WTC11 (cell line): ENCODE data around the gene SMAD3. TPM values are rescaled to one million over a fixed set of nuclear protein-coding genes. Genes with fewer than 3 reads are reported as not detected.
A peak's percentile ranks its signal among the peaks of the same experiment; 100 is the strongest.

Experiments used
- ATAC-seq: fragments of 200-7000 bp; cut with Tn5 transposase; 2 replicates; pipeline ENCODE4 v1.10.0; 2021; ENCODE audit warnings: mild to moderate bottlenecking, moderate library complexity
- CTCF ChIA-PET: fragments of 300-600 bp; sonication (Branson Sonifier 250); formaldehyde crosslinking; loops from one replicate; lab custom pipeline; 2021; ENCODE audit warnings: antibody characterized with exemption; lab: Charles Lee
- POLR2A ChIA-PET: fragments of 350-600 bp; sonication (Branson Sonifier 250); formaldehyde crosslinking; loops from one replicate; lab custom pipeline; 2021; ENCODE audit warnings: antibody characterized with exemption; lab: Charles Lee
- DNase-seq: peaks from one replicate; pipeline ENCODE4 v3.0.0; 2021; ENCODE audit warnings: low spot score
- H3K27ac Mint-ChIP-seq: 2 replicates; pipeline ENCODE4 v1.8.0; 2021; ENCODE audit warnings: mixed read lengths
- H3K27me3 Mint-ChIP-seq: 2 replicates; pipeline ENCODE4 v1.8.0; 2021; ENCODE audit warnings: low read depth, mild to moderate bottlenecking, moderate library complexity, mixed read lengths
- H3K36me3 Mint-ChIP-seq: 2 replicates; pipeline ENCODE4 v1.8.0; 2021; ENCODE audit warnings: mixed read lengths
- H3K4me1 Mint-ChIP-seq: 2 replicates; pipeline ENCODE4 v1.8.0; 2022; ENCODE audit warnings: mixed read lengths
- H3K4me3 Mint-ChIP-seq: 2 replicates; pipeline ENCODE4 v1.8.0; 2021; ENCODE audit warnings: mild to moderate bottlenecking, moderate library complexity, mixed read lengths
- H3K9me3 Mint-ChIP-seq: 2 replicates; pipeline ENCODE4 v1.8.0; 2021; ENCODE audit warnings: mixed read lengths
- AR ChIP-seq: fragments of 250-450 bp; sonication (Bioruptor Pico); IDR thresholded peaks from 2 replicates; pipeline ENCODE4 v1.9.0; 2021; ENCODE audit warnings: mild to moderate bottlenecking
- CREM ChIP-seq: sonication (generic); formaldehyde crosslinking; IDR thresholded peaks from 2 replicates; pipeline ENCODE4 v1.8.1; 2022; ENCODE audit warnings: mild to moderate bottlenecking, missing genetic modification reagents, moderate library complexity
- EMX1 ChIP-seq: fragments of 250-450 bp; sonication (Bioruptor Pico); IDR thresholded peaks from 2 replicates; pipeline ENCODE4 v1.8.0; 2021; ENCODE audit warnings: mild to moderate bottlenecking
- ERG ChIP-seq: fragments of 250-450 bp; sonication (Bioruptor Pico); IDR thresholded peaks from 2 replicates; pipeline ENCODE4 v1.8.0; 2021; ENCODE audit warnings: mild to moderate bottlenecking
- ESRRA ChIP-seq: sonication (generic); formaldehyde crosslinking; IDR thresholded peaks from 2 replicates; pipeline ENCODE4 v1.8.1; 2022; ENCODE audit warnings: mild to moderate bottlenecking, missing genetic modification reagents, borderline replicate concordance
- FOXP1 ChIP-seq: sonication (generic); formaldehyde crosslinking; IDR thresholded peaks from 2 replicates; pipeline ENCODE4 v1.8.0; 2022; ENCODE audit warnings: missing genetic modification reagents, mild to moderate bottlenecking, moderate library complexity, borderline replicate concordance
- FOXP4 ChIP-seq: sonication (generic); formaldehyde crosslinking; IDR thresholded peaks from 2 replicates; pipeline ENCODE4 v1.8.0; 2022; ENCODE audit warnings: mild to moderate bottlenecking, missing genetic modification reagents
- RELA ChIP-seq: sonication (generic); formaldehyde crosslinking; IDR thresholded peaks from 2 replicates; pipeline ENCODE4 v1.8.1; 2022; ENCODE audit warnings: missing genetic modification reagents, mild to moderate bottlenecking, borderline replicate concordance
- SP1 ChIP-seq: sonication (generic); formaldehyde crosslinking; conservative IDR thresholded peaks from 2 replicates; pipeline ENCODE4 v1.8.1; 2022; ENCODE audit warnings: missing genetic modification reagents
- TCF7 ChIP-seq: sonication (generic); formaldehyde crosslinking; IDR thresholded peaks from 2 replicates; pipeline ENCODE4 v1.8.0; 2022; ENCODE audit warnings: mild to moderate bottlenecking, low read depth, missing genetic modification reagents, moderate library complexity
- TEAD1 ChIP-seq: sonication (generic); formaldehyde crosslinking; IDR thresholded peaks from 2 replicates; pipeline ENCODE4 v1.8.0; 2022; ENCODE audit warnings: mild to moderate bottlenecking, missing genetic modification reagents
- TP53 ChIP-seq: sonication (generic); formaldehyde crosslinking; IDR thresholded peaks from 2 replicates; pipeline ENCODE4 v1.8.1; 2023; ENCODE audit warnings: mild to moderate bottlenecking, missing genetic modification reagents
- total RNA-seq: library from RNA; stranded (reverse); gene quantifications from 3 replicates; pipeline ENCODE4 v1.2.3, GENCODE V29; 2021
- TF ChIP-seq, protein P1 (sequence below): sonication (generic); formaldehyde crosslinking; IDR thresholded peaks from 2 replicates; pipeline ENCODE4 v1.8.1; 2023; ENCODE audit warnings: mild to moderate bottlenecking, missing genetic modification reagents, moderate library complexity
- TF ChIP-seq, protein P2 (sequence below): sonication (generic); formaldehyde crosslinking; IDR thresholded peaks from 2 replicates; pipeline ENCODE4 v1.8.0; 2022; ENCODE audit warnings: mild to moderate bottlenecking, missing genetic modification reagents
- TF ChIP-seq, protein P3 (sequence below): sonication (generic); formaldehyde crosslinking; IDR thresholded peaks from 2 replicates; pipeline ENCODE4 v1.8.0; 2023; ENCODE audit warnings: missing genetic modification reagents, mild to moderate bottlenecking, borderline replicate concordance

SMAD3 gene
- total RNA-seq, 1 experiment from 2014 or later = 34.6 TPM

DNA sequence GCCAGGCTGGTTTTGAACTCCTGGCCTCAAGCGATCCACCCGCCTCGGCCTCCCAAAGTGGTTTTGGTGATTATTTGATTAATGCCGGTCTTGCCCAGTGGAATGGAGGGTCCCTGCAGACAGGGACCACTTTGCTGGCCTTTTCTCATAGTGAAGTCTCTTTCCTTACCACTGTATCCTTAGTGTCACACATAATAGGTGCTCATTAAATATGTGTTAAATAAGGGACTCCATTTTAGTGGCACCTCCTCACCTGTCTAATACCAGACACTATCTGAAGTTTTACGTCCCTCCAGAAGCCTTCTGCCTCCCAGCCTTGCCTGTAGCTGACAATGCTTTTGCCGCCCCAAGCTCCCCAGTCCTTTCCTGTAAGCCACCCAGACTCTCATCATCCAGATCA lies 97.8 kb downstream of the SMAD3 start (continued):
- no peak for TF ChIP-seq FOXP4 (CRISPR knock-in tag)
- TF ChIP-seq FOXP1 = no peak
- no peak for TF ChIP-seq AR (CRISPR knock-in tag)

GRCh38 chr15:67164401-67164791 lies 99.0 kb downstream of the SMAD3 start:
- TF ChIP-seq TCF7 (CRISPR knock-in tag) (no peak), RELA (CRISPR knock-in tag) (no peak), CREM (no peak), EMX1 (CRISPR knock-in tag) (no peak)
- peak overlapping the region; percentile 97 for H3K27ac Mint-ChIP-seq
- ChIA-PET CTCF (interaction anchor here (0.6 to 2.9 kb wide), 18 partner anchors 12 to 676 kb away, joined by 3 to 16 read pairs (median 4); no protein-coding TSS in a partner anchor), POLR2A (no interaction called here)
- DNase-seq = no peak
- peaks cover 15% of the 10 kb centered on the region for H3K36me3 Mint-ChIP-seq
- H3K27me3 Mint-ChIP-seq = no peaks in the 10 kb centered on the region
- H3K4me3 Mint-ChIP-seq = no peak overlapping the region
- no peaks in the 10 kb centered on the region for H3K9me3 Mint-ChIP-seq
- peaks cover 73% of the 10 kb centered on the region for H3K4me1 Mint-ChIP-seq
- ATAC-seq = no peak

- DNase-seq (peak; percentile 75), ATAC-seq (peak; percentile 56)
- CTCF ChIA-PET = interaction anchor here (0.5 to 2.9 kb wide), 26 partner anchors 11 to 542 kb away, joined by 3 to 16 read pairs (median 4); no protein-coding TSS in a partner anchor
- Mint-ChIP-seq H3K27me3 (no peaks in the 10 kb centered on the region), H3K9me3 (no peaks in the 10 kb centered on the region), H3K27ac (peak overlapping the region; percentile 97), H3K4me1 (peaks cover 76% of the 10 kb centered on the region), H3K4me3 (0 out of 2 replicates have a peak overlapping the region, but pooled peaks have one; percentile 18), H3K36me3 (peaks cover 15% of the 10 kb centered on the region)
- POLR2A ChIA-PET = interaction anchor here (1.2 kb wide), 1 partner anchor 99 kb away, joined by 3 read pairs; no protein-coding TSS in a partner anchor
- TF ChIP-seq TP53 (CRISPR knock-in tag) (0 out of 2 replicates have a peak, but pooled peaks have one; percentile 2), RELA (CRISPR knock-in tag) (no peak), TEAD1 (CRISPR knock-in tag) (0 out of 2 replicates have a peak, but pooled peaks have one; percentile 20), ESRRA (0 out of 2 replicates have a peak, but pooled peaks have one; percentile 40), AR (CRISPR knock-in tag) (no peak), FOXP1 (peak; percentile 84; the same call in 1 of the 2 replicates), SP1 (CRISPR knock-in tag) (0 out of 2 replicates have a peak, but pooled peaks have one; percentile 38), ERG (CRISPR knock-in tag) (no peak)
- TF ChIP-seq, protein P1, sequence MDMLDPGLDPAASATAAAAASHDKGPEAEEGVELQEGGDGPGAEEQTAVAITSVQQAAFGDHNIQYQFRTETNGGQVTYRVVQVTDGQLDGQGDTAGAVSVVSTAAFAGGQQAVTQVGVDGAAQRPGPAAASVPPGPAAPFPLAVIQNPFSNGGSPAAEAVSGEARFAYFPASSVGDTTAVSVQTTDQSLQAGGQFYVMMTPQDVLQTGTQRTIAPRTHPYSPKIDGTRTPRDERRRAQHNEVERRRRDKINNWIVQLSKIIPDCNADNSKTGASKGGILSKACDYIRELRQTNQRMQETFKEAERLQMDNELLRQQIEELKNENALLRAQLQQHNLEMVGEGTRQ = no peak
- TF ChIP-seq, protein P2, sequence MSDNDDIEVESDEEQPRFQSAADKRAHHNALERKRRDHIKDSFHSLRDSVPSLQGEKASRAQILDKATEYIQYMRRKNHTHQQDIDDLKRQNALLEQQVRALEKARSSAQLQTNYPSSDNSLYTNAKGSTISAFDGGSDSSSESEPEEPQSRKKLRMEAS (CRISPR knock-in tag) = peak; percentile 81
- TF ChIP-seq, protein P3, sequence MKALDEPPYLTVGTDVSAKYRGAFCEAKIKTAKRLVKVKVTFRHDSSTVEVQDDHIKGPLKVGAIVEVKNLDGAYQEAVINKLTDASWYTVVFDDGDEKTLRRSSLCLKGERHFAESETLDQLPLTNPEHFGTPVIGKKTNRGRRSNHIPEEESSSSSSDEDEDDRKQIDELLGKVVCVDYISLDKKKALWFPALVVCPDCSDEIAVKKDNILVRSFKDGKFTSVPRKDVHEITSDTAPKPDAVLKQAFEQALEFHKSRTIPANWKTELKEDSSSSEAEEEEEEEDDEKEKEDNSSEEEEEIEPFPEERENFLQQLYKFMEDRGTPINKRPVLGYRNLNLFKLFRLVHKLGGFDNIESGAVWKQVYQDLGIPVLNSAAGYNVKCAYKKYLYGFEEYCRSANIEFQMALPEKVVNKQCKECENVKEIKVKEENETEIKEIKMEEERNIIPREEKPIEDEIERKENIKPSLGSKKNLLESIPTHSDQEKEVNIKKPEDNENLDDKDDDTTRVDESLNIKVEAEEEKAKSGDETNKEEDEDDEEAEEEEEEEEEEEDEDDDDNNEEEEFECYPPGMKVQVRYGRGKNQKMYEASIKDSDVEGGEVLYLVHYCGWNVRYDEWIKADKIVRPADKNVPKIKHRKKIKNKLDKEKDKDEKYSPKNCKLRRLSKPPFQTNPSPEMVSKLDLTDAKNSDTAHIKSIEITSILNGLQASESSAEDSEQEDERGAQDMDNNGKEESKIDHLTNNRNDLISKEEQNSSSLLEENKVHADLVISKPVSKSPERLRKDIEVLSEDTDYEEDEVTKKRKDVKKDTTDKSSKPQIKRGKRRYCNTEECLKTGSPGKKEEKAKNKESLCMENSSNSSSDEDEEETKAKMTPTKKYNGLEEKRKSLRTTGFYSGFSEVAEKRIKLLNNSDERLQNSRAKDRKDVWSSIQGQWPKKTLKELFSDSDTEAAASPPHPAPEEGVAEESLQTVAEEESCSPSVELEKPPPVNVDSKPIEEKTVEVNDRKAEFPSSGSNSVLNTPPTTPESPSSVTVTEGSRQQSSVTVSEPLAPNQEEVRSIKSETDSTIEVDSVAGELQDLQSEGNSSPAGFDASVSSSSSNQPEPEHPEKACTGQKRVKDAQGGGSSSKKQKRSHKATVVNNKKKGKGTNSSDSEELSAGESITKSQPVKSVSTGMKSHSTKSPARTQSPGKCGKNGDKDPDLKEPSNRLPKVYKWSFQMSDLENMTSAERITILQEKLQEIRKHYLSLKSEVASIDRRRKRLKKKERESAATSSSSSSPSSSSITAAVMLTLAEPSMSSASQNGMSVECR (CRISPR knock-in tag) = peak; percentile 37; the same call in 1 of the 2 replicates
These were observed 99.4 kb downstream of the SMAD3 start for GRCh38 chr15:67164811-67165253.
